ENCODE results near the gene LRRC53. TPM values are rescaled to one million over a fixed set of nuclear protein-coding genes. Genes with fewer than 3 reads are reported as not detected.

LRRC53 gene
- polyA plus RNA-seq, 3 donors: not detected

DNA sequence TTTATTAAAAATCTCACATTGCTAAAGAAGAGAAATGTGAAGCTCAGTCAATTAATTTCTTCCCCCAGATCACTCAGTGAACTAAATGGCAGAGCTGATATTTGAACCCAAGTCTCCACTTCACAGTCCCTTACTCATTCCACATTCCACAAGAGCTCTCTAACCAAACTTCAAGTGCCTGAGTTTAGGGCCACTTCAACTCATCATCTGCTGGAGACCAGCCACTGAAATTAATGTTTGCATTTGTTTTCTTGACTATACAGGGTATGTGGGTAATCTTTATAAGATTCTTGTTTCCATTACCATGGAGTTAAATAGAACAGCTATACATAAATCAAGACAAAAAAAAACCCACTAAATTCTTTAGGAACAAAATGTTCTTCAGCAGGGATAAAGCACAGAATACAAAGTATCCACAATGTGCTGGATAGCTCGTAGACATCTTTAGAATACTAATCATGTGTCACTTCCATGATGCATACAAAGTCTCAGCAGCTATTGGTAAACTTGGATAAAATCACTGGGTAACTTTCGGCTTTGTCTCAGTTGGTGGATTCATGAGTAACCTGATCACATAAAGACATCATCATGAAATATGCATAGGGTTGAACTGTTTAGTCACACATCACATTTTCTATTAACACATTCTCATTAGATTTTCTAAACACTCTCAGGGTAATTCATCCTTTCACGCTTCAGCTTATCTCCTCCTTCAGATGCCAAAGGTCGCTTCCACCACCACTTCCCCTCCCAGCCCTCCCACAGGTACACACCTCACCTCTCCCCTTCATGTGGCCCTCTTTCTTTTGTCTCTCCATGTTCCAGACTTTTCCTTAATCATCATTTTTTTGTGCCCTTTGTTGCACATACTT, 89.8 kb downstream of the LRRC53 start:
- no peak overlapping the region for H3K4me2 ChIP-seq (replicated peaks; ENCODE audit: extremely low read depth, low read length, poor library complexity, severe bottlenecking)
- H3K9ac ChIP-seq (ENCODE audit: insufficient read depth, low read length, poor library complexity, severe bottlenecking): no peak overlapping the region
- Mint-ChIP-seq H3K4me3 (no peak overlapping the region), H3K36me3 (no peaks in the 10 kb centered on the region), H3K9me3 (peaks cover 0 to 2% (median 0%) of the 10 kb centered on the region in 7 donors), H3K4me1 (no peaks in the 10 kb centered on the region), H3K27ac (no peak overlapping the region), H3K27me3 (ENCODE audit: low read depth in 3 of 3) (no peaks in the 10 kb centered on the region)
- H3K9me3 ChIP-seq (replicated peaks in 1 of 2; ENCODE audit: control insufficient read depth in 1 of 2, insufficient read depth in 1 of 2, low read length in 2 of 2): no peaks in the 10 kb centered on the region
- TF ChIP-seq, protein P1, sequence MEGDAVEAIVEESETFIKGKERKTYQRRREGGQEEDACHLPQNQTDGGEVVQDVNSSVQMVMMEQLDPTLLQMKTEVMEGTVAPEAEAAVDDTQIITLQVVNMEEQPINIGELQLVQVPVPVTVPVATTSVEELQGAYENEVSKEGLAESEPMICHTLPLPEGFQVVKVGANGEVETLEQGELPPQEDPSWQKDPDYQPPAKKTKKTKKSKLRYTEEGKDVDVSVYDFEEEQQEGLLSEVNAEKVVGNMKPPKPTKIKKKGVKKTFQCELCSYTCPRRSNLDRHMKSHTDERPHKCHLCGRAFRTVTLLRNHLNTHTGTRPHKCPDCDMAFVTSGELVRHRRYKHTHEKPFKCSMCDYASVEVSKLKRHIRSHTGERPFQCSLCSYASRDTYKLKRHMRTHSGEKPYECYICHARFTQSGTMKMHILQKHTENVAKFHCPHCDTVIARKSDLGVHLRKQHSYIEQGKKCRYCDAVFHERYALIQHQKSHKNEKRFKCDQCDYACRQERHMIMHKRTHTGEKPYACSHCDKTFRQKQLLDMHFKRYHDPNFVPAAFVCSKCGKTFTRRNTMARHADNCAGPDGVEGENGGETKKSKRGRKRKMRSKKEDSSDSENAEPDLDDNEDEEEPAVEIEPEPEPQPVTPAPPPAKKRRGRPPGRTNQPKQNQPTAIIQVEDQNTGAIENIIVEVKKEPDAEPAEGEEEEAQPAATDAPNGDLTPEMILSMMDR (IDR thresholded peaks at IDR 0.05): no peak
- no peaks in the 10 kb centered on the region for H3K79me2 ChIP-seq (ENCODE audit: insufficient read depth, low read length)
- intact Hi-C loops (cut with micrococcal nuclease): no loop called here
- H3K4me3 ChIP-seq (replicated peaks in 1 of 3; ENCODE audit: low read depth in 2 of 3, low read length in 3 of 3): no peak overlapping the region
- no peak for DNase-seq
- H3K27me3 ChIP-seq (ENCODE audit: control insufficient read depth in 2 of 2, insufficient read depth in 2 of 2, low read length in 2 of 2): no peaks in the 10 kb centered on the region
- H3K36me3 ChIP-seq (replicated peaks in 1 of 2; ENCODE audit: control insufficient read depth in 1 of 2, insufficient read depth in 2 of 2, low read length in 2 of 2): no peaks in the 10 kb centered on the region
- no peaks in the 10 kb centered on the region for H3K4me1 ChIP-seq (ENCODE audit: control insufficient read depth in 1 of 2, insufficient read depth in 2 of 2, low read length in 2 of 2)
- no peak overlapping the region for H2AFZ ChIP-seq (ENCODE audit: insufficient read depth, low read depth, low read length, poor library complexity, severe bottlenecking)
- no peaks in the 10 kb centered on the region for H4K20me1 ChIP-seq (ENCODE audit: insufficient read depth, low read length)
- 100% methylated on average over 2 of the region's 4 CpGs for WGBS (ENCODE audit: insufficient coverage)
- H3K27ac ChIP-seq (ENCODE audit: low read depth in 1 of 2, low read length in 2 of 2): no peak overlapping the region

DNA sequence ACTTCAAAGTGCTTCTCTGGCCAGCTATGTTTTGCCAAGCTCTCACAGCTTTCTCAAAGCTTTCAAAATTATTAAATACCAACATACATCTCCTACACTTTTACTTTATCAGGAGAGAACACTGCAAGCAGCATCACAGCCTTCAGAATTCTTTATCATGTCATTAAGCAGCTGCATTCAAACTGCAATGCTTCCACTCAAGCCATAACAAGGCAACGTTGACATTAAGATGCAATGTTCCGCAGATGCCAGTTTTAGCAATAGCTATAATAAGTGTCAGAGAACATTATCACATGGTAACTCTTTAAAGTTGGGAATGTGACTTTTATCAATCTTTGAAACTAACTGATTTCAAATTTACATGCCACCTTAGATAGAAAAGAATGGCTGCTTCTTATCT, 91.9 kb downstream of the LRRC53 start:
- TF ChIP-seq, protein P1 (IDR thresholded peaks at IDR 0.05): no peak
- Histone ChIP-seq H3K27me3 (ENCODE audit: control insufficient read depth in 2 of 2, insufficient read depth in 2 of 2, low read length in 2 of 2) (no peaks in the 10 kb centered on the region), H3K4me1 (ENCODE audit: control insufficient read depth in 1 of 2, insufficient read depth in 2 of 2, low read length in 2 of 2) (no peaks in the 10 kb centered on the region), H3K27ac (ENCODE audit: low read depth in 1 of 2, low read length in 2 of 2) (no peak overlapping the region), H3K4me2 (replicated peaks; ENCODE audit: extremely low read depth, low read length, poor library complexity, severe bottlenecking) (no peak overlapping the region), H2AFZ (ENCODE audit: insufficient read depth, low read depth, low read length, poor library complexity, severe bottlenecking) (no peak overlapping the region), H3K36me3 (replicated peaks in 1 of 2; ENCODE audit: control insufficient read depth in 1 of 2, insufficient read depth in 2 of 2, low read length in 2 of 2) (no peaks in the 10 kb centered on the region), H3K4me3 (replicated peaks in 1 of 3; ENCODE audit: low read depth in 2 of 3, low read length in 3 of 3) (no peak overlapping the region), H3K9me3 (replicated peaks in 1 of 2; ENCODE audit: control insufficient read depth in 1 of 2, insufficient read depth in 1 of 2, low read length in 2 of 2) (no peaks in the 10 kb centered on the region), H3K79me2 (ENCODE audit: insufficient read depth, low read length) (no peaks in the 10 kb centered on the region), H3K9ac (ENCODE audit: insufficient read depth, low read length, poor library complexity, severe bottlenecking) (no peak overlapping the region), H4K20me1 (ENCODE audit: insufficient read depth, low read length) (no peaks in the 10 kb centered on the region)
- Mint-ChIP-seq H3K9me3 (peaks cover 0 to 2% (median 0%) of the 10 kb centered on the region in 7 donors), H3K27ac (no peak overlapping the region), H3K36me3 (no peaks in the 10 kb centered on the region), H3K4me3 (no peak overlapping the region), H3K4me1 (no peaks in the 10 kb centered on the region), H3K27me3 (ENCODE audit: low read depth in 3 of 3) (no peaks in the 10 kb centered on the region)
- WGBS (ENCODE audit: insufficient coverage): 90% methylated on average over 2 of the region's 2 CpGs
- no peak for DNase-seq
- intact Hi-C loops (cut with micrococcal nuclease): no loop called here

Other genes with a start within 250 kb of the LRRC53 start
- gene ERICH3, start 161.2 kb upstream of the LRRC53 start, polyA plus RNA-seq: not detected
- gene CRYZ, start 220.4 kb upstream of the LRRC53 start, polyA plus RNA-seq: 10 to 100 TPM in 1 of 3 donors, 1 to 10 TPM in 2; 1.6 to 16.4 (median 6.1) TPM
- gene TYW3, start 220.5 kb upstream of the LRRC53 start, polyA plus RNA-seq: 1 to 10 TPM; 5.0 to 6.0 (median 5.2) TPM